Stimulated activated naive CD8-positive, alpha-beta T cell treated with anti-CD3 and anti-CD28 coated beads, Interleukin-15, amount 100 ng/mL, for 72 hours (primary cell): Measurements from ENCODE around the gene ITM2B.
"Not testable (repeated sequence)": the region's sequence is repeated elsewhere in the genome, so short reads cannot be mapped to it uniquely, and the experiment has no call there.

ENCODE experiments used
- ATAC-seq: fragments of 150-1000 bp; cut with Tn5 transposase; 2 replicates; pipeline ENCODE4 v1.10.0; 2021; ENCODE audit warnings: mild to moderate bottlenecking, moderate library complexity
- DNase-seq, 2 donors: peaks; one replicate each; pipeline ENCODE4 v3.0.0; 2021 to 2022
- H3K27ac Mint-ChIP-seq, 2 donors: one replicate each; pipeline ENCODE4 v1.8.0; 2022; ENCODE audit warnings: mild to moderate bottlenecking in 2 of 2, mixed read lengths in 2 of 2, moderate library complexity in 2 of 2
- H3K27me3 Mint-ChIP-seq: one replicate; pipeline ENCODE4 v1.8.0; 2022; ENCODE audit warnings: mixed read lengths
- H3K4me1 Mint-ChIP-seq: one replicate; pipeline ENCODE4 v1.8.0; 2022; ENCODE audit warnings: mild to moderate bottlenecking, mixed read lengths
- H3K4me3 Mint-ChIP-seq, 2 donors: one replicate each; pipeline ENCODE4 v1.8.0; 2022; ENCODE audit warnings: mild to moderate bottlenecking in 2 of 2, mixed read lengths in 2 of 2, moderate library complexity in 1 of 2
- H3K9me3 Mint-ChIP-seq, 2 donors: one replicate each; pipeline ENCODE4 v1.8.0; 2022; ENCODE audit warnings: mixed read lengths in 2 of 2

The ITM2B gene

DNA sequence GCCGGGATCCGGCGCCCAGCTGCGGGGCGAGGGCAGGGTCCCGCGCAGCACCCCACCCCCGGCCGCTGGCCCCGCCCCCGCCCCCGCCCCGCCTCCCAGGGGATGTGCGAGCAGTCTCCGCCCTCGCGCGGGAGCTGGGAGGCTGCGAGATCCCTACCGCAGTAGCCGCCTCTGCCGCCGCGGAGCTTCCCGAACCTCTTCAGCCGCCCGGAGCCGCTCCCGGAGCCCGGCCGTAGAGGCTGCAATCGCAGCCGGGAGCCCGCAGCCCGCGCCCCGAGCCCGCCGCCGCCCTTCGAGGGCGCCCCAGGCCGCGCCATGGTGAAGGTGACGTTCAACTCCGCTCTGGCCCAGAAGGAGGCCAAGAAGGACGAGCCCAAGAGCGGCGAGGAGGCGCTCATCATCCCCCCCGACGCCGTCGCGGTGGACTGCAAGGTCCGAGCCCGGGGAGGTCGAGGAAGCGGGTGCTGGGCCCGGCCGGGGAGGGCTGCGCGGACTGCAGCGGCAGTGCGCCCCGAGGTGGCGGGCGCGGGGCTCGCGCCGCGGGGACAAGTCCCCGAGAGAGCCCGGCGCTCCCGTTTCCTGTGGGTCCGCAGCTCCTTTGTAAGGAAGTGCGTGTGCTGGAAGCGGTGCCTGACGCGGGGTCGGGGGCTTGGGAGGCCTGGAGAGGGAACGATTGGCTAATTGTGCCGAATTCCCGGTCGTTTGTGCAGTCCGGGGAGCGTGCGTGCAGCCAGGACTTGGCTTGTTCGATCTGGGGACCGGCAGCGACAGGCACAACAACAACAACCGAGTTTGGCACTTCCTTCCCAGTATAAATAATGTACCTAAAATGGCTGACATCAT, at the start of gene ITM2B:
ITM2B (plus strand) TSS at position 161 of the 843 bp plus-strand sequence; CDS start at position 316, 155 bp downstream.
- Mint-ChIP-seq H3K27me3 (no peaks in the 10 kb centered on the region), H3K4me3 (peak within 1 kb of the TSS; percentile 90 to 94), H3K4me1 (peaks cover 56% of the 10 kb centered on the region), H3K27ac (peak within 1 kb of the TSS; percentile 89 to 98), H3K9me3 (no peaks in the 10 kb centered on the region)
- ATAC-seq (peak; percentile 79), DNase-seq (peak; percentile 65 to 67)

DNA sequence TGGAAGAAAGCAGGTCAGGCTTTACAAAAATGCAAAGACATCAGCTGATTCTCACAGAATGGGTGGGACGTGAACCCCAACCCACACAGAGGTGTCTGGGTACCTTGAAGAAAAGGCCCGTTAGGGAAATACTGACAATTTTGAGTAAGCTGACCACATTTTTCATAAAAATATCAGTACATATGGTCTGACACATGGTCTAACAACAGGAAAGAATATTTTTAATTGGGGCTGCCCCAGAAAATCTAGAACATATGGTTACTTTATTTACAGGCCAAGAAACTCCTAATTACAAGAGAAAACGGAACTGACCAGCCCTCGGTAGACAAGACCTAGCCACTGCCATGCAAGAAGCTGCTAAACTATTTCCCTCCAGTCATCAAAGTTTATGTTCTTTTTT, 48.7 kb upstream of the ITM2B start:
- Mint-ChIP-seq H3K27ac (peak overlapping the region; percentile 48 to 89), H3K4me1 (peaks cover 69% of the 10 kb centered on the region), H3K27me3 (no peaks in the 10 kb centered on the region), H3K9me3 (no peaks in the 10 kb centered on the region), H3K4me3 (peak overlapping the region; percentile 61 to 70)
- peak; percentile 77 for ATAC-seq
- peak; percentile 23 to 39 for DNase-seq

DNA sequence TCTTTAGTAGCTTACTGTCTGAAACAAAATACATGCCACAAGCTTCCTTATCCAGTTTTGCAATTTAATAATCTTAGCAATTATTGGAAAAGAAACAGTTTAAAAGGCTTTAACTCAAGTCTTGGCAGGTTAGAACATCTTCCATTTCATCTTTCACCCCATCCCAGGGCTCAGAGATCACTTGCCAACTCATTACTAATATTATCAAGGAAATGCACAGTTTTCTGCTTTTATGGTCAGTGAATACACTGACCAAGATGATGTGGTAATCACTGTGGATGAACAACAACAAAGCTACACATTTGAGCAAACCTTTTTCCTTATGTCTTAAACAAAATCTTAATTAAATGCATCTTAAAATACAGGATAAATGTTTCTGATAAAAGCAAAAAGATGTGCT, 48.0 kb upstream of the ITM2B start:
- Mint-ChIP-seq H3K4me3 (peak overlapping the region in 1 of 2 donors; percentile 61), H3K27me3 (no peaks in the 10 kb centered on the region), H3K27ac (no peak overlapping the region), H3K9me3 (no peaks in the 10 kb centered on the region), H3K4me1 (peaks cover 69% of the 10 kb centered on the region)
- no peak for ATAC-seq
- DNase-seq = no peak

DNA sequence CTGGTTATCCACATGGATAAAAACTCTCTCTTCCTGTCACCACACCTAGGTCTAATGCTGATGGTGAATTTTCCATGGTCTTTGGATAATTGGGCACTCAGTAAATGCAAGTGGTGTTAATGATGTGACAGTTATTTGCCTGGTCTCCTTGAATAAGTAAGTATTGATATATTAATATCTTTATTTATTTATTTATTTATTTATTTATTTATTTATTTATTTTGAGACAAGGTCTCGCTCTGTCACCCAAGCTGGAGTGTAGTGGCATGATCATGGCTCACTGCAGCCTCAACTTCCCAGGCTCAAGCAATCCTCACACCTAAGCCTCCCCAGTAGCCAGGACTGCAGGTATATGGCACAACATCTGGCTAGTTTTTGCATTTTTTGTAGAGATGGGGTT, 46.3 kb upstream of the ITM2B start:
- Mint-ChIP-seq H3K4me3 (peak overlapping the region; percentile 58 to 61), H3K9me3 (no peaks in the 10 kb centered on the region), H3K4me1 (peaks cover 69% of the 10 kb centered on the region), H3K27me3 (no peaks in the 10 kb centered on the region), H3K27ac (no peak overlapping the region)
- ATAC-seq (no peak), DNase-seq (no peak)

DNA sequence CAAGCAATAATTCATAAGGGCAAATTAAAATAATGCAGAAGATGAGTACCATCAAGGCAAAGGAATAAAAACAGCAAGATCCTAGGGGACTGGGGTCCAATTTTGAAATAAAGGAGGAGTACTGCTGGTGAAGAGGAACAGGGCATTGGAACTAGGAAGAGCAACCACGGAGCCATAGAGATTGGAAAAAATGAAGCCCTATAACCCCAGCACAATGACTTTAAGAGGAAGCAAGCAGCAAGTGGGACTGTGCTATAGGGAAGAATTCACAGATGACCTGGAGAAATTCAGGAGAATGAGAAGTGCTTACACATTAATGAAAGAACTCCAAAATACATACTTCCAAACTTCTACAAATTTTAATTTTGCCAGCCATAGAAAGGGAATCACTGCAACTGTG, 44.9 kb upstream of the ITM2B start:
- peaks cover 71% of the 10 kb centered on the region for H3K4me1 Mint-ChIP-seq
- no peak for ATAC-seq
- DNase-seq = no peak
- no peaks in the 10 kb centered on the region for H3K9me3 Mint-ChIP-seq
- H3K27me3 Mint-ChIP-seq = no peaks in the 10 kb centered on the region
- peak overlapping the region in 1 of 2 donors; percentile 40 for H3K27ac Mint-ChIP-seq
- H3K4me3 Mint-ChIP-seq = no peak overlapping the region

DNA sequence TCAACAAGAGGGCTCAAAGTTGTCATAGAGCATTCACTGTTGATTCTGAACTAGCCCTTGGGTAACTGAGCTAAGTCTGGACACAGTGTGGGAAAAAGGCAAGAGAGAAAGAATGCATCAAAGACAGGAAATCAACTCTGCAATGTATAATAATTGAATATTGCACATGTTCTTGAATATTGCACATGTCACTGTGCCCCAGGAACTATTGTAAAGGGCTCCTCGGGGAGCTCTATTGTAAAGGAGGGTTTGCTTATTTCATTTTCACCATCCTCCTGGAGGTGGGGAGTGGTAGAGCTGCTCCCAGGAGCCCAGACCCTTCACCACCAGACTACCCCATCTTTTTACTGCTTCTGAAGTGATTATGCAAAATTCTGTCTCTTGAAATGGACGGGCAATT, 44.4 kb upstream of the ITM2B start:
- ATAC-seq (no peak), DNase-seq (no peak)
- H3K27ac Mint-ChIP-seq = no peak overlapping the region
- no peaks in the 10 kb centered on the region for H3K27me3 Mint-ChIP-seq
- peaks cover 74% of the 10 kb centered on the region for H3K4me1 Mint-ChIP-seq
- no peaks in the 10 kb centered on the region for H3K9me3 Mint-ChIP-seq
- H3K4me3 Mint-ChIP-seq = no peak overlapping the region

DNA sequence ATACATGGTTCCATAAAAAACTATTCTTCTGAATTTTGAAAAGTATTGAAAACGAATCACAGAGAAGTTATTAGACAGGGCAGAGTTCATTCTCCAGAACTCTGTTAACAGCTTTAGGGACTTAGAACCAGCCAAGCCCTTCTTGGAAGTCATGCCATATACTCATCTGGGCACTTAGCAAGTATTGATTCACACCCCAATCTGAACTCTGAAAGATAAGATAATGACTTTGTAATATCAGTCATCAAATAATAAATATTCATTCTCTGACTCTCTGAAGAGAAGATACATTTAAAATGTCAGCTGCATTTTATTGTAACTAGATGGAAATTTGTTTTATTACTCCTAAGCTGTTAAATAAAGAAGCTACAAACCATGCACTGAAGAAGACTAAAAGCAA, 43.8 kb upstream of the ITM2B start:
- no peak overlapping the region for H3K27ac Mint-ChIP-seq
- no peaks in the 10 kb centered on the region for H3K27me3 Mint-ChIP-seq
- H3K9me3 Mint-ChIP-seq = no peaks in the 10 kb centered on the region
- H3K4me1 Mint-ChIP-seq = peaks cover 74% of the 10 kb centered on the region
- ATAC-seq = no peak
- DNase-seq = no peak
- no peak overlapping the region for H3K4me3 Mint-ChIP-seq

DNA sequence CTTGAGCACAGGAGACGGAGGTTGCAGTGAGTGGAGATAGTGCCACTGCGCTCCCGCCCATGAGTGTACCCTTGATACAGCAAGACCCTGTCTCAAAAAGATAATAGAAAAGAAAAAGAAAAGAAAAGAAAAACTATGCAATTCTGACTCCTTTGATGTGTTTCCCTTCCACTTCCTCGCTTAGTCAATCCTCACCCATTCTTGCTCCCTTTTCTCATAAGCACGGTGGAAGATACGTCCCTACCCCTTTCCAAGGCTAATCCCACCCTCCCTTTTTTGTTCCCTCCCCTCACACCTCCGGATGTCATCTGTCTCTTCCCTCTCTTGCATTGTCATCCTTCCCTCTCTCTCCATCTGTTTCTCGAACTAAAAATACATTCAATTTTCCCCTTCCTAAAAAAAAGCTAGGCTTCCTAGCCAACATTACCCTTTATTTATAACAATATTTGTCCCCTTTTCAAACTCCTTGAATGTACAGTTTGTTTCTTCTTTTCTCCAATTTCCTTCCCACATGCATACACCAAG, 40.5 kb upstream of the ITM2B start:
- peak overlapping the region; percentile 19 to 21 for H3K4me3 Mint-ChIP-seq
- H3K27ac Mint-ChIP-seq = no peak overlapping the region
- H3K4me1 Mint-ChIP-seq = peaks cover 53% of the 10 kb centered on the region
- ATAC-seq = no peak
- no peaks in the 10 kb centered on the region for H3K27me3 Mint-ChIP-seq
- no peak for DNase-seq
- H3K9me3 Mint-ChIP-seq = no peaks in the 10 kb centered on the region

DNA sequence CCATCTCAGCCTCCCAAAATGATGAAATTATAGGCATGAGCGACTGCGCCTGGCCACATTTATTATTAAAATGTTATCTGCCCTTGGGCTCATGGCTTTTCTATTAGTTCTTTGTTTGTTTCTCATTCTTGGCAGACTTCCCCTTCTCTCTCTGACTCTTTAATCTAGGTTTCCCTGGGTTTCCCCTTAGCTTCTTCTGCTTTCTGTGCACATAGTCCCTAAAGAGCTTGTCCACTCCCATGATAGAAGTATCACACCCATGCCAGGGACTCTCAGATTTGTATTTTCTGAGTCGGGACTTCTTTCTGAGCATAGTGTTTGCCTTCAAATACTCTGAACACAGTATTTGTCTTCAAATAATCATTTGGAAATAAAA, 38.6 kb upstream of the ITM2B start:
- Mint-ChIP-seq H3K4me3 (peak overlapping the region; percentile 58 to 84), H3K4me1 (peaks cover 49% of the 10 kb centered on the region), H3K27me3 (no peaks in the 10 kb centered on the region), H3K27ac (peak overlapping the region; percentile 87 to 97), H3K9me3 (no peaks in the 10 kb centered on the region)
- DNase-seq (no peak), ATAC-seq (peak; percentile 88)

DNA sequence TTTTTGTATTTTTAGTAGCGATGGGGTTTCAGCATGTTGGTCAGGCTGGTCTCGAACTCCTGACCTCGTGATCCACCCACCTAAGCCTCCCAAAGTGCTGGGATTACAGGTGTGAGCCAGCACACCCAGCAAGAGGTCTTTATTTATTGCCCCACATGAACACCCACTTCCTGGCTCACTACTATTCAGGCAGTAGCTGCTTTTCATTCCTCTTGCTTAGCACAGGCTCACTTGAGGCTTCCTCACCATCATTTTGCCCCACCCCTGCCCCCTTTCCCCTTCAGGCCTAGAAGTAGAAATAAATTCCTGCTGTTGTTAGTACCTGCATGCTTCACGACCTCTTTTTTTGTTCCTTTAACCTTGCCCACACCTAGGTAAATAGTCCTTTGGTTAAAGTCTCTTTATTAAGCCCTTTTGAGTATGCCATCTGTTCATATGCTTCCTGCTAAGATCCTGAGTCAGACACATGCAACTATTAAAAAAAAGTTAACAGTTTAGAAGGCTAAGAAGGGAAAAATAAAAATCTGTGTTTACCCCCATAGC, 33.5 kb upstream of the ITM2B start:
- ATAC-seq = no peak
- no peak for DNase-seq
- Mint-ChIP-seq H3K4me1 (peaks cover 22% of the 10 kb centered on the region), H3K4me3 (no peak overlapping the region), H3K9me3 (peaks cover 15 to 22% of the 10 kb centered on the region in 2 donors), H3K27ac (peak overlapping the region in 1 of 2 donors; percentile 16), H3K27me3 (no peaks in the 10 kb centered on the region)

DNA sequence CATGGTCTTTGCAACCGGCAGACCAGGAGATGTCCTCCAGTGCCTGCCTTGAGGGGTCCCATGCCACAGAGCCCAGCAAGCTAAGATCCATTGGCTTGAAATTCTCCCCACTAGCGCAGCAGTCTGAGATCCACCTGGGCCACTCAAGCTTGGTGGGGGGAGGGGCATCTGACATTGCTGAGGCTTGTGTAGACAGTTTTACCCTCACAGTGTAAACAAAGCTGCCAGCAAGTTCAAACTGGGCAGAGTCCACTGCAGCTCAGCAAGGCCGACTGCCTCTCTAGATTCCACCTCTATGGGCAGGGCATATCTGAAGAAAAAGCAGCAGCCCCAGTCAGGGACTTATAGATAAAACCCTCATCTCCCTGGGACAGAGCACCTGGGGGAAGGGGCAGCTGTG, 32.0 kb upstream of the ITM2B start:
- Mint-ChIP-seq H3K4me1 (peaks cover 19% of the 10 kb centered on the region), H3K4me3 (no peak overlapping the region), H3K27me3 (no peaks in the 10 kb centered on the region), H3K27ac (no peak overlapping the region), H3K9me3 (peaks cover 15 to 27% of the 10 kb centered on the region in 2 donors)
- ATAC-seq (no peak), DNase-seq (no peak)

DNA sequence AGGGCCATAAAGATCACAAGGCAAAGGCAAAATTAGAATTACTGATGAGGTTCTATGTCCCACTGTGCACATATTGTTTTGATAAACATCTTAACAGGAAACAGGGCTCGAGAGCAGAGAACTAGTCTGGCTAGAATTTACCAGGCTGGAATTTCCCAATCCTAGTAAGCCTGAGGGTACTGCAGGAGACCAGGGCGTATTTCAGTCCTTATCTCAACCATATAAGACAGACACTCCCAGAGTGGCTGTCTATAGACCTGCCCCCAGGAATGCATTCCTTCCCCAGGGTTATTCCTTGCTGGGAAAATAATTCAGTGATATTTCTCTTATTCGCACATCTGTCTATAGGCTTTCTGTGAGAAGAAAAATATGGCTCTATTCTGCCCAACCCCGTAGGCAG, 25.8 kb upstream of the ITM2B start:
- not testable (repeated sequence) for DNase-seq, ATAC-seq, H3K27ac Mint-ChIP-seq, H3K4me3 Mint-ChIP-seq, H3K27me3 Mint-ChIP-seq
- peaks cover 23% of the 10 kb centered on the region for H3K4me1 Mint-ChIP-seq
- peaks cover 9 to 23% of the 10 kb centered on the region in 2 donors for H3K9me3 Mint-ChIP-seq

DNA sequence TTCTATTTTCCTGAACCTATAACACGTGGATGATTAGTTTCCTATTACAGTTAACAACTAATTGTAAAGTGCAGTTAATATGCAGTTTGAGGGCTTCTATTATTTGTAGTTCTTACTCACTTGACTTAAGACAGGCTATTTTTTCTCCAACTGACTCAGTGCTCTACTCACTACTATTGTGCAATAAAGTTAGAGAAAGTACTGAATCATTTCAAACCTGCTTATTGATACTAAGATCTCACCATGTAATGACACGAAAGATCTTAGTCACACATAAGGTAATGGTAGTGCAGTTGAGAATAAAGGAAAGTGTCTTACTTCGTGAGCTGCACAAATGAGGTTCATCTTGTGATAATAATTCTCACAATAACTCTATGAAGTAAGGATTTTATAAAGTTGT, 22.8 kb upstream of the ITM2B start:
- Mint-ChIP-seq H3K27ac (no peak overlapping the region), H3K4me3 (no peak overlapping the region), H3K9me3 (peaks cover 0 to under 1% of the 10 kb centered on the region in 2 donors), H3K27me3 (no peaks in the 10 kb centered on the region), H3K4me1 (peaks cover 35% of the 10 kb centered on the region)
- peak; percentile 99 for ATAC-seq
- no peak for DNase-seq

DNA sequence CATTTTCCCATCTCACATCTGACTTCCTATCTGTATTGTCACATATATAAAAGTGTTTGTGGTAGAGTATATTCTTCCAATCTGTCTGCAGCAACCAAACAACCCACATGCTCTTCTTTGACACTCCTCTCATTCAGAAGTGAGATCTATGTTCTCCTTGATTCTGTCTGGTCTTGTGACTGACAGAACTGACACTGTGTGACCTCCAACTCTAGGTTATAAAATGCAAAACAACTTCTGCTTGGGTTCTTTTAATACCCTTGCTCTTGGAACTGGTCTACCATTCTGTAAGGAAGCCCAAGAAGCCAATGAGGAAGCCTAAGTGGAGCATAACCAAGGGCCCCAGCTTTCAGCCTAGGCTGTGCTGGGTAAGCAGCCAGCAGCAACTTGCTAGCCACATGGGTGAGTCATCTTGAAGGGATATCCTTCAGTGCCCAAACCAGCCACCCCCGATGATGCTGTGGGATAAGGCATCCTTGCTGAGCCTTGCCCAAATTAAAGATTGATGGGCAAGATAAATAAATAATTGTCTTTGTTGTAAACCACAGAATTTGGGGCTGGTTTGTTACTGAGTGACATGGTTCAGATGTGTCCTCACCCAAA, 18.4 kb upstream of the ITM2B start:
- peaks cover 8 to 16% of the 10 kb centered on the region in 2 donors for H3K9me3 Mint-ChIP-seq
- no peak overlapping the region for H3K27ac Mint-ChIP-seq
- no peak overlapping the region for H3K4me3 Mint-ChIP-seq
- peaks cover 38% of the 10 kb centered on the region for H3K4me1 Mint-ChIP-seq
- no peaks in the 10 kb centered on the region for H3K27me3 Mint-ChIP-seq
- ATAC-seq (peak; percentile 67), DNase-seq (peak in 1 of 2 donors; percentile 35)

DNA sequence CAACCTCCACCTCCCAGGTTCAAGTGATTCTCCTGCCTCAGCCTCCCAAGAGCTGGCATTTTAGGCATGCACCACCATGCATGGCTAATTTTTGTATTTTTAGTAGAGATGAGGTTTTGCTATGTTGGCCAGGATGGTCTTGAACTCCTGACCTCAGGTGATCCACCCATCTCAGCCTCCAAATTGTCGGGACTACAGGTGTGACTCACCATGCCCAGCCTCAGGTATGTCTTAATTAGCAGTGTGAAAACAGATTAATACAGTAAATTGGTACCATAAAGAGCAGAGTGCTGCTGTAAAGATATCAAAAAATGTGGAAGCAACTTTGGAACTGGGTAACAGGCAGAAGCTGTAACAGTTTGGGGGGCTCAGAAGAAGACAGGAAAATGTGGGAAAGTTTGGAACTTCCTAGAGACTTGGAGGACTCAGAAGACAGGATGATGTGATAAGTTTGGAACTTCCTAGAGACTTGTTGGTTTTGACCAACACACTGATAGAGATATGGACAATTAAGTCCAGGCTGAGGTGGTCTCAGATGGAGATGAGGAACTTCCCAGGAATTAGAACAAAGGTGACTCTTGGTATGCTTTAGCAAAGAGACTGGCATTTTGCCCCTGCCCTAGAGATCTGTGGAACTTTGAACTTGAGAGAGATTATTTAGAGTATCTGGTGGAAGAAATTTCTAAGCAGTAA, 17.3 kb upstream of the ITM2B start:
- peaks cover 41% of the 10 kb centered on the region for H3K4me1 Mint-ChIP-seq
- H3K27me3 Mint-ChIP-seq, H3K27ac Mint-ChIP-seq, ATAC-seq, H3K4me3 Mint-ChIP-seq, DNase-seq: not testable (repeated sequence)
- H3K9me3 Mint-ChIP-seq = peaks cover 8 to 16% of the 10 kb centered on the region in 2 donors
